HepG2 (cell line): Measurements from ENCODE around the gene NFKBIA. TPM values are rescaled to one million over a fixed set of nuclear protein-coding genes. Genes with fewer than 3 reads are reported as not detected.
A peak's percentile ranks its signal among the peaks of the same experiment; 100 is the strongest.

Experiments used
- AFF4 ChIP-seq: sonication (generic); formaldehyde crosslinking; IDR thresholded peaks from 2 replicates; pipeline ENCODE4 v1.4.0; 2020; ENCODE audit warnings: missing genetic modification reagents
- ATF4 ChIP-seq, 2 experiments: fragments of 450-650 bp in 1 of 2; sonication (generic) in 1 of 2; formaldehyde crosslinking; IDR thresholded peaks; 2 replicates each; pipeline versions ENCODE4 v1.5.0 to v1.8.0; 2020 to 2022; ENCODE audit warnings: mild to moderate bottlenecking in 1 of 2, missing genetic modification reagents in 1 of 2
- BRF2 ChIP-seq: sonication (generic); formaldehyde crosslinking; IDR thresholded peaks from 2 replicates; pipeline ENCODE4 v1.8.1; 2022; ENCODE audit warnings: mild to moderate bottlenecking, missing genetic modification reagents
- CEBPB ChIP-seq: IDR thresholded peaks from 2 replicates; pipeline ENCODE4 v1.6.1; 2011; ENCODE audit warnings: low read depth, low read length, improper control_type of control experiment, borderline replicate concordance
- CHCHD3 ChIP-seq: sonication (generic); formaldehyde crosslinking; IDR thresholded peaks from 2 replicates; pipeline ENCODE4 v1.8.0; 2022; ENCODE audit warnings: mild to moderate bottlenecking, missing genetic modification reagents, moderate library complexity
- DZIP1 ChIP-seq: sonication (generic); formaldehyde crosslinking; IDR thresholded peaks from 2 replicates; pipeline ENCODE4 v1.5.0; 2020; ENCODE audit warnings: mild to moderate bottlenecking, missing genetic modification reagents
- FLYWCH1 ChIP-seq: sonication (generic); formaldehyde crosslinking; IDR thresholded peaks from 2 replicates; pipeline ENCODE4 v1.8.1; 2023; ENCODE audit warnings: mild to moderate bottlenecking, missing genetic modification reagents
- FOXK1 ChIP-seq: sonication (generic); formaldehyde crosslinking; IDR thresholded peaks from 2 replicates; pipeline ENCODE4 v1.4.0; 2020; ENCODE audit warnings: low read depth, missing genetic modification reagents, borderline replicate concordance
- IKZF1 ChIP-seq: fragments of 450-650 bp; IDR thresholded peaks from 2 replicates; pipeline ENCODE4 v1.7.1; 2016
- KMT2B ChIP-seq: IDR thresholded peaks from 2 replicates; pipeline ENCODE4 v1.6.1; 2016; ENCODE audit warnings: missing genetic modification reagents, missing compliant biosample characterization
- NBN ChIP-seq: fragments of 450-650 bp; conservative IDR thresholded peaks from 2 replicates; pipeline ENCODE4 v1.6.1; 2017
- NR2F1 ChIP-seq, 2 experiments: fragments of 450-650 bp in 1 of 2; formaldehyde crosslinking in 1 of 2; IDR thresholded peaks; 2 replicates each; pipeline versions ENCODE4 v1.5.0 to v1.6.1; 2016 to 2020; ENCODE audit warnings: mild to moderate bottlenecking in 1 of 2, missing compliant biosample characterization in 1 of 2, missing genetic modification reagents in 1 of 2, moderate library complexity in 1 of 2
- PHF5A ChIP-seq: IDR thresholded peaks from one replicate; pipeline ENCODE4 v1.6.1; 2018; ENCODE audit warnings: low read depth, missing genetic modification reagents; ENCODE audit not compliant: unreplicated experiment
- PREB ChIP-seq: sonication (generic); formaldehyde crosslinking; IDR thresholded peaks from 2 replicates; pipeline ENCODE4 v1.4.0; 2020; ENCODE audit warnings: missing genetic modification reagents
- XBP1 ChIP-seq: sonication (generic); formaldehyde crosslinking; IDR thresholded peaks from 2 replicates; pipeline ENCODE4 v1.5.0; 2020; ENCODE audit warnings: missing genetic modification reagents
- ZFP36 ChIP-seq: fragments of 150-350 bp; IDR thresholded peaks from 2 replicates; pipeline ENCODE4 v1.6.1; 2018; ENCODE audit warnings: borderline replicate concordance, low read length, low read depth; ENCODE audit not compliant: partially characterized antibody
- ZIK1 ChIP-seq: sonication (generic); formaldehyde crosslinking; IDR thresholded peaks from 2 replicates; pipeline ENCODE4 v1.5.0; 2020; ENCODE audit warnings: mild to moderate bottlenecking, low read depth, missing genetic modification reagents, borderline replicate concordance
- ZKSCAN1 ChIP-seq: fragments of 150-350 bp; IDR thresholded peaks from 2 replicates; pipeline ENCODE4 v1.6.1; 2014; ENCODE audit warnings: low read length
- ZNF230 ChIP-seq: sonication (generic); formaldehyde crosslinking; IDR thresholded peaks from 2 replicates; pipeline ENCODE4 v1.4.0; 2020; ENCODE audit warnings: mild to moderate bottlenecking, missing genetic modification reagents
- ZNF883 ChIP-seq: sonication (generic); formaldehyde crosslinking; IDR thresholded peaks from 2 replicates; pipeline ENCODE4 v1.5.1; 2020; ENCODE audit warnings: mild to moderate bottlenecking, missing genetic modification reagents; ENCODE audit errors: not compliant biosample characterization
- polyA plus RNA-seq, 8 experiments: library from polyadenylated mRNA; depleted of rRNA in 3 of 8; stranded (reverse) in 7 of 8; unstranded in 1 of 8; fragments of >200 nt; fragmentation: Illumina TruSeq in 4 of 8; extraction: Trizol in 4 of 8; gene quantifications; 2 replicates each; pipeline versions ENCODE4 v1.2.1 to v1.2.3, GENCODE V29; 2011 to 2016; ENCODE audit warnings: low read depth in 4 of 8, missing spikeins in 1 of 8, mixed read lengths in 1 of 8; ENCODE audit not compliant: insufficient read depth in 1 of 8
- total RNA-seq, 5 experiments: library from RNA; depleted of rRNA; stranded (reverse); fragments of >200 nt; fragmentation: Illumina TruSeq; extraction: Trizol; gene quantifications; 2 replicates each; pipeline ENCODE4 v1.2.3, GENCODE V29; 2016; ENCODE audit warnings: low read depth in 1 of 5

Gene NFKBIA
- total and polyA plus RNA-seq, 2 of the 13 experiments (the other 11 are each of a cell fraction or from before 2014, with no cell fraction given): 197 to 319 TPM

GRCh38 chr14:35385042-35385839 lies 19.3 kb downstream of the NFKBIA start (continued):
- TF ChIP-seq NR2F1 (CRISPR knock-in tag; IDR thresholded peaks at IDR 0.05) (0 out of 4 replicates have a peak, but pooled peaks of 1 of the 2 experiments have one; percentile 56), CHCHD3 (CRISPR knock-in tag) (no peak), ZNF883 (CRISPR knock-in tag) (peak; percentile 80), FOXK1 (no peak), XBP1 (CRISPR knock-in tag) (no peak), AFF4 (CRISPR knock-in tag) (no peak), NBN (no peak), PREB (CRISPR knock-in tag) (no peak), DZIP1 (peak; percentile 10), CEBPB (no peak), ZNF230 (CRISPR knock-in tag) (no peak), PHF5A (no peak), ZFP36 (no peak), KMT2B (CRISPR knock-in tag) (no peak; the same call in 1 of the 2 replicates), IKZF1 (no peak), FLYWCH1 (CRISPR knock-in tag) (no peak), ZIK1 (CRISPR knock-in tag) (peak; percentile 73; the same call in 1 of the 2 replicates), ATF4 (CRISPR knock-in tag; IDR thresholded peaks at IDR 0.05) (0 out of 4 replicates have a peak, but pooled peaks of 1 of the 2 experiments have one; percentile 38), ZKSCAN1 (no peak), BRF2 (no peak)
